Measurements from ENCODE around the gene RCSD1. TPM values are rescaled to one million over a fixed set of nuclear protein-coding genes. Genes with fewer than 3 reads are reported as not detected.

Gene RCSD1
- total and polyA plus RNA-seq, 10 of the 15 experiments (the other 5 are each of a cell fraction or from before 2014, with no cell fraction given): 11.4 to 78.3 (median 71.6) TPM

DNA sequence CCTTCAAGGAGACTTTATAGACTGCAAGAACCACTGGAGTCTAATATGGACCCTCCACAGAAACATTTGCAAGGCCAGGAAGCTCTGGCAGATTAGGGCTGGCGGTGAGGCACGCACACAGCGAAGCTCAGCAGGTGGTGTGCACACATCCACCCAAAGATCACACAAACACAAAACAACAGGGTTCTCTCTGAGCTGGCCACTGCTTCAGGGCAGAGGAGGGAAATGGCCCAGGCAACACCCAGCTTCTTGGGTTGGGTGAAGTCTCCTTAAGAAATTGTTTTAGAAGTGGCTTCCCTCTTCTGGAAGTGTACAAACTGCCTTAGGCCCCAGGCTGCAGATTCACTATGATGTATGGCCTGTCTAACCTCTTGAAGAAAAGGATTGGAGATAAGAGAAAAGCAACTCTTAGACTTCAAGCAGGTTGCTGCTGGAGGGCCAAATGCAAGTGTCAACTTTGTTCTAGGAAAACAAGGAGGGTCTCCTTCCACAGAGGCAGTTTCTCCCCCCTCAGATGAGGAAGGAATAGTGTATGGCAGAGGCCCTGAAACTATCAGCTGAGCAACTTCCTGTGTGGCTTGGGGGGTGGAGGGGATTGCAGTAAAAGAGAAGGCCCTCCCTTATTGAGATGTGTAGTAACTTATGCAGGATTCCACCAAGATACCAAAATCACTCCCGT, 2.0 kb downstream of the RCSD1 start (continued):
- TF ChIP-seq, protein P1, sequence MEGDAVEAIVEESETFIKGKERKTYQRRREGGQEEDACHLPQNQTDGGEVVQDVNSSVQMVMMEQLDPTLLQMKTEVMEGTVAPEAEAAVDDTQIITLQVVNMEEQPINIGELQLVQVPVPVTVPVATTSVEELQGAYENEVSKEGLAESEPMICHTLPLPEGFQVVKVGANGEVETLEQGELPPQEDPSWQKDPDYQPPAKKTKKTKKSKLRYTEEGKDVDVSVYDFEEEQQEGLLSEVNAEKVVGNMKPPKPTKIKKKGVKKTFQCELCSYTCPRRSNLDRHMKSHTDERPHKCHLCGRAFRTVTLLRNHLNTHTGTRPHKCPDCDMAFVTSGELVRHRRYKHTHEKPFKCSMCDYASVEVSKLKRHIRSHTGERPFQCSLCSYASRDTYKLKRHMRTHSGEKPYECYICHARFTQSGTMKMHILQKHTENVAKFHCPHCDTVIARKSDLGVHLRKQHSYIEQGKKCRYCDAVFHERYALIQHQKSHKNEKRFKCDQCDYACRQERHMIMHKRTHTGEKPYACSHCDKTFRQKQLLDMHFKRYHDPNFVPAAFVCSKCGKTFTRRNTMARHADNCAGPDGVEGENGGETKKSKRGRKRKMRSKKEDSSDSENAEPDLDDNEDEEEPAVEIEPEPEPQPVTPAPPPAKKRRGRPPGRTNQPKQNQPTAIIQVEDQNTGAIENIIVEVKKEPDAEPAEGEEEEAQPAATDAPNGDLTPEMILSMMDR (IDR thresholded peaks at IDR 0.05 in 2 of 3, conservative IDR thresholded peaks at IDR 0.05 in 1 of 3; ENCODE audit: control insufficient read depth in 2 of 3, extremely low read depth in 1 of 3, insufficient read depth in 1 of 3, low read depth in 3 of 3, low read length in 3 of 3): no peak
- no peak for TF ChIP-seq KDM1A (IDR thresholded peaks at IDR 0.05; ENCODE audit: borderline replicate concordance)
- TF ChIP-seq TCF7 (IDR thresholded peaks at IDR 0.05; ENCODE audit: borderline replicate concordance): no peak
- 0 out of 2 replicates have a peak, but pooled peaks have one; percentile 20 for TF ChIP-seq PML (IDR thresholded peaks at IDR 0.05; ENCODE audit: low read length)
- no peak for TF ChIP-seq RAD51 (IDR thresholded peaks at IDR 0.05)
- no peak for TF ChIP-seq ESRRA (IDR thresholded peaks at IDR 0.05; ENCODE audit: low read length)
- TF ChIP-seq PAX8 (IDR thresholded peaks at IDR 0.05): no peak
- TF ChIP-seq ZNF622 (IDR thresholded peaks at IDR 0.05): no peak
- TF ChIP-seq GABPA (IDR thresholded peaks at IDR 0.05; ENCODE audit: low read depth): no peak
- no peak for TF ChIP-seq ZZZ3 (IDR thresholded peaks at IDR 0.05; ENCODE audit: control insufficient read depth, insufficient read length, low read depth)
- no peak for TF ChIP-seq HDGF (IDR thresholded peaks at IDR 0.05)
- peak; percentile 34; the same call in 1 of the 2 replicates for TF ChIP-seq CREM (IDR thresholded peaks at IDR 0.05; ENCODE audit: low read depth)
- no peak for TF ChIP-seq RAD21 (IDR thresholded peaks at IDR 0.05; ENCODE audit: insufficient read depth, low read depth, low read length)
- TF ChIP-seq MYB (IDR thresholded peaks at IDR 0.05; ENCODE audit: borderline replicate concordance, low read depth, low read length): no peak
- 0 out of 2 replicates have a peak, but pooled peaks have one; percentile 6 for TF ChIP-seq CREB1 (IDR thresholded peaks at IDR 0.05; ENCODE audit: low read depth)
- no peak for TF ChIP-seq SUZ12 (IDR thresholded peaks at IDR 0.05; ENCODE audit: unreplicated experiment)
- TF ChIP-seq, protein P2, sequence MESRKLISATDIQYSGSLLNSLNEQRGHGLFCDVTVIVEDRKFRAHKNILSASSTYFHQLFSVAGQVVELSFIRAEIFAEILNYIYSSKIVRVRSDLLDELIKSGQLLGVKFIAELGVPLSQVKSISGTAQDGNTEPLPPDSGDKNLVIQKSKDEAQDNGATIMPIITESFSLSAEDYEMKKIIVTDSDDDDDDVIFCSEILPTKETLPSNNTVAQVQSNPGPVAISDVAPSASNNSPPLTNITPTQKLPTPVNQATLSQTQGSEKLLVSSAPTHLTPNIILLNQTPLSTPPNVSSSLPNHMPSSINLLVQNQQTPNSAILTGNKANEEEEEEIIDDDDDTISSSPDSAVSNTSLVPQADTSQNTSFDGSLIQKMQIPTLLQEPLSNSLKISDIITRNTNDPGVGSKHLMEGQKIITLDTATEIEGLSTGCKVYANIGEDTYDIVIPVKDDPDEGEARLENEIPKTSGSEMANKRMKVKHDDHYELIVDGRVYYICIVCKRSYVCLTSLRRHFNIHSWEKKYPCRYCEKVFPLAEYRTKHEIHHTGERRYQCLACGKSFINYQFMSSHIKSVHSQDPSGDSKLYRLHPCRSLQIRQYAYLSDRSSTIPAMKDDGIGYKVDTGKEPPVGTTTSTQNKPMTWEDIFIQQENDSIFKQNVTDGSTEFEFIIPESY (IDR thresholded peaks at IDR 0.05): no peak
- TF ChIP-seq IKZF1 (conservative IDR thresholded peaks at IDR 0.05): peak; percentile 61
- TF ChIP-seq, protein P3, sequence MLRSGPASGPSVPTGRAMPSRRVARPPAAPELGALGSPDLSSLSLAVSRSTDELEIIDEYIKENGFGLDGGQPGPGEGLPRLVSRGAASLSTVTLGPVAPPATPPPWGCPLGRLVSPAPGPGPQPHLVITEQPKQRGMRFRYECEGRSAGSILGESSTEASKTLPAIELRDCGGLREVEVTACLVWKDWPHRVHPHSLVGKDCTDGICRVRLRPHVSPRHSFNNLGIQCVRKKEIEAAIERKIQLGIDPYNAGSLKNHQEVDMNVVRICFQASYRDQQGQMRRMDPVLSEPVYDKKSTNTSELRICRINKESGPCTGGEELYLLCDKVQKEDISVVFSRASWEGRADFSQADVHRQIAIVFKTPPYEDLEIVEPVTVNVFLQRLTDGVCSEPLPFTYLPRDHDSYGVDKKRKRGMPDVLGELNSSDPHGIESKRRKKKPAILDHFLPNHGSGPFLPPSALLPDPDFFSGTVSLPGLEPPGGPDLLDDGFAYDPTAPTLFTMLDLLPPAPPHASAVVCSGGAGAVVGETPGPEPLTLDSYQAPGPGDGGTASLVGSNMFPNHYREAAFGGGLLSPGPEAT (IDR thresholded peaks at IDR 0.05; ENCODE audit: low read depth): peak; percentile 28; the same call in 1 of the 2 replicates
- TF ChIP-seq BRCA1 (IDR thresholded peaks at IDR 0.05; ENCODE audit: low read depth, low read length): no peak
- no peak for TF ChIP-seq MEF2A (IDR thresholded peaks at IDR 0.05; ENCODE audit: insufficient read depth, low read depth, low read length)
- TF ChIP-seq IRF4 (IDR thresholded peaks at IDR 0.05; ENCODE audit: low read depth, low read length): no peak

Data from GM12878 (cell line).